Subcutaneous abdominal adipose tissue (tissue), 5 donors: ENCODE results near the gene STARD3.
A peak's percentile ranks its signal among the peaks of the same experiment; 100 is the strongest.
"Not testable (repeated sequence)": the region's sequence is repeated elsewhere in the genome, so short reads cannot be mapped to it uniquely, and the experiment has no call there.

Experiments used
- H3K27ac ChIP-seq: one replicate; pipeline ENCODE4 v1.7.0; 2013; ENCODE audit warnings: low read depth, mild to moderate bottlenecking, inconsistent platforms, low read length, moderate library complexity
- H3K27me3 ChIP-seq, 5 donors: one replicate each; pipeline ENCODE4 v1.7.0; 2013; ENCODE audit warnings: low read length in 5 of 5, inconsistent platforms in 1 of 5; ENCODE audit not compliant: control insufficient read depth in 5 of 5, insufficient read depth in 4 of 5
- H3K36me3 ChIP-seq, 5 donors: one replicate each; pipeline ENCODE4 v1.7.0; 2013; ENCODE audit warnings: low read length in 5 of 5; ENCODE audit not compliant: control insufficient read depth in 5 of 5, insufficient read depth in 5 of 5
- H3K4me1 ChIP-seq, 5 donors: one replicate each; pipeline ENCODE4 v1.7.0; 2013; ENCODE audit warnings: low read length in 5 of 5, mild to moderate bottlenecking in 3 of 5, moderate library complexity in 1 of 5; ENCODE audit not compliant: control insufficient read depth in 5 of 5, insufficient read depth in 5 of 5
- H3K4me3 ChIP-seq, 5 donors: one replicate each; pipeline ENCODE4 v1.7.0; 2013; ENCODE audit warnings: low read length in 5 of 5, low read depth in 1 of 5
- H3K9ac ChIP-seq, 5 donors: one replicate each; pipeline ENCODE4 v1.7.0; 2013; ENCODE audit warnings: low read length in 5 of 5, mild to moderate bottlenecking in 4 of 5, moderate library complexity in 3 of 5
- H3K9me3 ChIP-seq, 5 donors: one replicate each; pipeline ENCODE4 v1.7.0; 2013; ENCODE audit warnings: low read length in 5 of 5; ENCODE audit not compliant: control insufficient read depth in 5 of 5
- donor health status: healthy.
- donor health status: healthy.
- donor health status: healthy.
- donor health status: healthy.
- donor health status: healthy.

Gene STARD3

GRCh38 chr17:39636927-39637736 is at the start of gene STARD3:
Gene STARD3, plus strand, starts transcription at chr17:39637144. Its CDS starts 16,388 bp downstream, at chr17:39653532.
- H3K4me1 ChIP-seq = peaks cover 19 to 87% (median 76%) of the 10 kb centered on the region in 5 donors
- H3K36me3 ChIP-seq = peaks cover 0 to 12% (median 0%) of the 10 kb centered on the region in 5 donors
- H3K4me3 ChIP-seq = peak within 1 kb of the TSS; percentile 87 to 96 (median 89)
- peak within 1 kb of the TSS; percentile 84 to 98 (median 92) for H3K9ac ChIP-seq
- H3K27me3 ChIP-seq = no peaks in the 10 kb centered on the region
- no peaks in the 10 kb centered on the region for H3K9me3 ChIP-seq
- H3K27ac ChIP-seq = peak within 1 kb of the TSS; percentile 89

- not testable (repeated sequence) for H3K4me1 ChIP-seq, H3K4me3 ChIP-seq, H3K9ac ChIP-seq, H3K27ac ChIP-seq, H3K9me3 ChIP-seq, H3K36me3 ChIP-seq
- H3K27me3 ChIP-seq = peaks cover 6 to 27% (median 23%) of the 10 kb centered on the region in 5 donors
These were observed 46.8 kb upstream of the STARD3 start for GRCh38 chr17:39590180-39590579.

GRCh38 chr17:39591958-39592954 is 44.7 kb upstream of the STARD3 start:
- no peak overlapping the region for H3K9ac ChIP-seq
- H3K4me3 ChIP-seq = no peak overlapping the region
- H3K4me1 ChIP-seq = no peaks in the 10 kb centered on the region
- H3K27ac ChIP-seq = no peak overlapping the region
- no peaks in the 10 kb centered on the region for H3K36me3 ChIP-seq
- H3K9me3 ChIP-seq = peaks cover 0 to 5% (median 0%) of the 10 kb centered on the region in 5 donors
- H3K27me3 ChIP-seq = peaks cover 23 to 47% (median 44%) of the 10 kb centered on the region in 5 donors

- Histone ChIP-seq H3K4me1 (peaks cover 0 to 4% (median 3%) of the 10 kb centered on the region in 5 donors), H3K27me3 (peaks cover 27 to 58% (median 55%) of the 10 kb centered on the region in 5 donors), H3K9ac (no peak overlapping the region), H3K9me3 (peaks cover 0 to 5% (median 0%) of the 10 kb centered on the region in 5 donors), H3K36me3 (no peaks in the 10 kb centered on the region), H3K4me3 (no peak overlapping the region), H3K27ac (no peak overlapping the region)
These were observed 43.6 kb upstream of the STARD3 start for GRCh38 chr17:39593371-39593770.

- no peak overlapping the region for H3K4me3 ChIP-seq
- H3K27me3 ChIP-seq = peaks cover 43 to 76% (median 74%) of the 10 kb centered on the region in 5 donors
- no peak overlapping the region for H3K27ac ChIP-seq
- H3K4me1 ChIP-seq = peaks cover 2 to 23% (median 19%) of the 10 kb centered on the region in 5 donors
- no peak overlapping the region for H3K9ac ChIP-seq
- no peaks in the 10 kb centered on the region for H3K36me3 ChIP-seq
- H3K9me3 ChIP-seq = peaks cover 0 to 5% (median 0%) of the 10 kb centered on the region in 5 donors
These were observed 41.6 kb upstream of the STARD3 start for GRCh38 chr17:39595294-39595693.

- peaks cover 51 to 83% (median 81%) of the 10 kb centered on the region in 5 donors for H3K27me3 ChIP-seq
These were observed 40.9 kb upstream of the STARD3 start for GRCh38 chr17:39595928-39596510.

GRCh38 chr17:39596543-39597267 is 40.2 kb upstream of the STARD3 start:
- H3K4me3 ChIP-seq = no peak overlapping the region
- H3K4me1 ChIP-seq = peaks cover 2 to 32% (median 26%) of the 10 kb centered on the region in 5 donors
- H3K9ac ChIP-seq = no peak overlapping the region
- H3K27ac ChIP-seq = no peak overlapping the region
- no peaks in the 10 kb centered on the region for H3K36me3 ChIP-seq
- peaks cover 58 to 87% (median 84%) of the 10 kb centered on the region in 5 donors for H3K27me3 ChIP-seq
- peaks cover 0 to 5% (median 0%) of the 10 kb centered on the region in 5 donors for H3K9me3 ChIP-seq

More at GRCh38 chr17:39595928-39596510, 40.9 kb upstream of the STARD3 start:
- no peak overlapping the region for H3K27ac ChIP-seq
- no peak overlapping the region for H3K4me3 ChIP-seq
- H3K4me1 ChIP-seq = peaks cover 2 to 30% (median 26%) of the 10 kb centered on the region in 5 donors
- peaks cover 0 to 5% (median 0%) of the 10 kb centered on the region in 5 donors for H3K9me3 ChIP-seq
- H3K9ac ChIP-seq = no peak overlapping the region
- H3K36me3 ChIP-seq = no peaks in the 10 kb centered on the region

- Histone ChIP-seq H3K4me3 (no peak overlapping the region), H3K27ac (no peak overlapping the region), H3K4me1 (peaks cover 2 to 32% (median 26%) of the 10 kb centered on the region in 5 donors), H3K9ac (no peak overlapping the region), H3K9me3 (peaks cover 0 to 5% (median 0%) of the 10 kb centered on the region in 5 donors), H3K27me3 (peaks cover 65 to 89% (median 85%) of the 10 kb centered on the region in 5 donors), H3K36me3 (no peaks in the 10 kb centered on the region)
These were observed 39.4 kb upstream of the STARD3 start for GRCh38 chr17:39597372-39598046.
